ENCODE measurements around the gene CD38.

GRCh38 chr4:15753786-15754185 lies 24.3 kb upstream of the CD38 start:
- TF ChIP-seq, protein P1, sequence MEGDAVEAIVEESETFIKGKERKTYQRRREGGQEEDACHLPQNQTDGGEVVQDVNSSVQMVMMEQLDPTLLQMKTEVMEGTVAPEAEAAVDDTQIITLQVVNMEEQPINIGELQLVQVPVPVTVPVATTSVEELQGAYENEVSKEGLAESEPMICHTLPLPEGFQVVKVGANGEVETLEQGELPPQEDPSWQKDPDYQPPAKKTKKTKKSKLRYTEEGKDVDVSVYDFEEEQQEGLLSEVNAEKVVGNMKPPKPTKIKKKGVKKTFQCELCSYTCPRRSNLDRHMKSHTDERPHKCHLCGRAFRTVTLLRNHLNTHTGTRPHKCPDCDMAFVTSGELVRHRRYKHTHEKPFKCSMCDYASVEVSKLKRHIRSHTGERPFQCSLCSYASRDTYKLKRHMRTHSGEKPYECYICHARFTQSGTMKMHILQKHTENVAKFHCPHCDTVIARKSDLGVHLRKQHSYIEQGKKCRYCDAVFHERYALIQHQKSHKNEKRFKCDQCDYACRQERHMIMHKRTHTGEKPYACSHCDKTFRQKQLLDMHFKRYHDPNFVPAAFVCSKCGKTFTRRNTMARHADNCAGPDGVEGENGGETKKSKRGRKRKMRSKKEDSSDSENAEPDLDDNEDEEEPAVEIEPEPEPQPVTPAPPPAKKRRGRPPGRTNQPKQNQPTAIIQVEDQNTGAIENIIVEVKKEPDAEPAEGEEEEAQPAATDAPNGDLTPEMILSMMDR (IDR thresholded peaks at IDR 0.05) = no peak
- TF ChIP-seq POLR2A (IDR thresholded peaks at IDR 0.05) (no peak), POLR2AphosphoS5 (IDR thresholded peaks at IDR 0.05) (no peak), EP300 (IDR thresholded peaks at IDR 0.05) (no peak)

Data from sigmoid colon (tissue), 4 donors.